Prostate gland (tissue), 2 donors: ENCODE data around the gene RPL27A.

ENCODE experiments used
- CTCF ChIP-seq, 4 experiments: fragments of 200-600 bp in 2 of 4; fragments of 450-650 bp in 2 of 4; sonication (generic) in 2 of 4; IDR thresholded peaks; 1 replicate in 3 of 4; 2 replicates in 1 of 4; pipeline ENCODE4 v1.5.1; 2016 to 2019; ENCODE audit warnings: antibody characterized with exemption in 4 of 4, mild to moderate bottlenecking in 2 of 4, moderate library complexity in 2 of 4
- POLR2A ChIP-seq: fragments of 450-650 bp; IDR thresholded peaks from one replicate; pipeline ENCODE4 v1.6.1; 2016; ENCODE audit warnings: antibody characterized with exemption, mild to moderate bottlenecking
- POLR2AphosphoS5 ChIP-seq: sonication (generic); formaldehyde crosslinking; IDR thresholded peaks from one replicate; pipeline ENCODE4 v1.6.1; 2017; ENCODE audit warnings: antibody characterized with exemption

GRCh38 chr11:8658321-8659057 is 24.1 kb upstream of the RPL27A start:
- TF ChIP-seq CTCF (IDR thresholded peaks at IDR 0.05) (no peak), POLR2A (no peak), POLR2AphosphoS5 (no peak)
